Measurements from ENCODE around the gene SLC17A7.
A peak's percentile ranks its signal among the peaks of the same experiment; 100 is the strongest.

SLC17A7 gene

GRCh38 chr19:49427855-49428546 is 13.3 kb downstream of the SLC17A7 start:
- DNase-seq (ENCODE audit: low read depth), result no peak

GRCh38 chr19:49427339-49427738 is 14.0 kb downstream of the SLC17A7 start:
- no peak for DNase-seq (ENCODE audit: low read depth)

GRCh38 chr19:49425922-49426592 is 15.3 kb downstream of the SLC17A7 start:
- no peak for DNase-seq (ENCODE audit: low read depth)

GRCh38 chr19:49425178-49425577 is 16.1 kb downstream of the SLC17A7 start, which contains the start of gene GFY:
TSS of gene GFY (plus strand) at chr19:49425388. CDS start at chr19:49426431, 1,043 bp downstream.
- no peak for DNase-seq (ENCODE audit: low read depth)

DNA sequence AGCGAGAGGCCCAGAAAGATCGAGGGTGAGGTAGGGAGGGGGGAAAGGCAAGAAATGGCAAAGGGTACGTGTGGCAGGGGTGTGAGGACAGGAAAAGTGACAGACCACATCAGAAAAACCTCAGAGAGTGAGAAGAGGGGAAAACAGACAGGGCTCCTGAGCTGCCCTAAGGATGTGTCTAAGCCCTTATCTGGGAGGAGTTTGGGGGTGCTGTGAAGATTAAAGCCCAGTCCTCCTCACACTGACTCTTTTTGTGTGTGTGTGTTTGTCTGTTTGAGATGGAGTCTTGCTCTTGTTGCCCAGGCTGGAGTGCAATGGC is 17.4 kb downstream of the SLC17A7 start:
- DNase-seq (ENCODE audit: low read depth), result no peak

DNA sequence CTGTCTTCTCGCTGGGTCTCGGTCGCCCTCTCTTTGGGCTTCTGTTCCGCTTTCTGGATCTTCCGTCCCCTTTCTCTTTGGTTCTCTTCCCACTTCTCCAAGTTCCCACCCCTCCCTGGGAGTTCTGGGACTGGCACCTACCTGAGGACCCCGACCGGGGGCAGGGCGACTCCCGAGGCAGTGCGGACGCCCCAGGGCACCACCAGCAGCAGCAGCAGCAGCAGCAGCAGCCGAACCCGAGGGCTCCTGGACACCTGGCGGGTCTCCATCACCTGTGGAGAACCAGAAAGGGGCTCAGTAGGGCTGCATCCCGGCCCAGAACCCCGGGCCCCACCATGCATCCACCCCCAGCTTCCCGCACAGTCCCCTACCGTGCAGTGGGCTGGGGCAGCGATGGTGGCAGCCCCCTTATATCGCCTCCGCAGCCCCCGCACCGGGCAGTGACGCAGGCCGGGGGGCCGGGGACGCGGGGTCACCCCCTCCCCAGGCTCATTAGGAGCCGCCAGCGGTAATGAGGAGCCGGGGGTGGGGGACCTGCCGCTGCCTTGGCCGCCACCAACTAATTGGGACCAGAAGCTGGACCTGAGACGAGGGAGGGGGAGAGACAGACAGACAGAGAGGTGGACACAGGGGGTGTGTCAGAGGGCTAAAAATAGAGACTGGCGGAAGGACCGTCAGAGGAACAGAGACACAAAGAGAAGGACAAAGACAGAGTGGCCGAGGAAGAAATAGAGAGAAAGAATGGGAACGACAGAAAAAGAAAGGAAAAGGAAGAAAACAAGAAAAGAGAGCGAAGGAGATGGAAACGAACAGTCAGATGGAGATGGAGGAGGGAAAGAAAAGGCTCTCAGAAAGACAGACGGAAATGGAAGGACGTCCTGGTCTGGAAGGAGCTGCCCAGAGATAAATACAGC is 18.0 kb downstream of the SLC17A7 start, which contains the start of gene PTH2:
Gene PTH2, minus strand, starts transcription at position 371 of the 914 bp plus-strand sequence. Its CDS starts 102 bp downstream, at position 269.
- no peak for DNase-seq (ENCODE audit: low read depth)

DNA sequence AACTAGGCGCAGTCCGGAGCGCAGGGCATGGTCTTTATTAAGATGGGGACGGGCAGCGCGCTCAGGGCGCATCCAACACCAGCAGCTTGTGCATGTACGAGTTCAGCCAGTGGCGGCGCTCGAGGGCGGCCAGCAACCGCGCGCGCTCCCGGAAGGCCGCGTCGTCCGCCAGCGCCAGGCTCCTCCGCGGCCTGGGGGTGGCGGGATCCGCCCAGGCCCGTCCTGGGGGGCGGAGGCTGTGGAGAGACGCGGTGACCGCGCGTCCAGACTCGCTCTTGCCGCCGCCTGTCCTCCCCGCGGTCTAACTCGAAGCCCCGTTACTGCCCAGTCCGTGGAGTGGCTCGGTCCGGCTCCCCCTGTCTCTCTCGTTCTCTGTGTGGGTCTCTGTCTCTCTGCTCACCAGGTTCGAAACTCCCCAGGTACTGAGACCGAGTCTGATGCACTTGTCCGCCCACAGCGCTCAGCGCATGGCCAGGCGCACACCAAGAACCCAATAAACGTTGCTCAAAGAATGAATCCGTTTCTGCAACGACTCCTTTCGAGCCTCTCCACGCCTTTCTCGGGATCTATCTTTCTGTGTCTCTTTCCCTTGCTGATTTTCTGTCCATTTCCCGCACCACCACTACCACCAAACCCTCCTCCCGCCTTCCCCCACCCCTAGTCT is 18.8 kb downstream of the SLC17A7 start:
- no peak for DNase-seq (ENCODE audit: low read depth)

DNA sequence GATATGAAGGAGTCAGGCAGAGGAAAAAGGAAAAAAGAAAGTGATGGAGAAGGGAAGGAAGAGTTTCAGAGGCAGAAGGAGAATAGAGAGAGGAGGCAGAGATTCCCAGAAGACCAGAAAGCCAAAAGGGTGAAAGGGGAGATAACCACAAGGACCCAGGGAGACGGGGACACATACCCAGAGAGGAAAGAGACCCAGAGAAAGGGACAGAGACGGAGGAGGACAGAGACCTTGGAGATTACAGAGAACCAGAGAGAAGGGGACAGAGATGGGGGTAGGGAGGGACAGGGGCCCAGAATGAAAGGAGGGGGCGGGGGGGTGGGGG is 19.5 kb downstream of the SLC17A7 start:
- no peak for DNase-seq (ENCODE audit: low read depth)

- no peak for DNase-seq (ENCODE audit: low read depth)
Measured at GRCh38 chr19:49421039-49421877, 20.1 kb downstream of the SLC17A7 start.

- DNase-seq (ENCODE audit: low read depth), result no peak
Measured at GRCh38 chr19:49420227-49420626, 21.1 kb downstream of the SLC17A7 start.

DNA sequence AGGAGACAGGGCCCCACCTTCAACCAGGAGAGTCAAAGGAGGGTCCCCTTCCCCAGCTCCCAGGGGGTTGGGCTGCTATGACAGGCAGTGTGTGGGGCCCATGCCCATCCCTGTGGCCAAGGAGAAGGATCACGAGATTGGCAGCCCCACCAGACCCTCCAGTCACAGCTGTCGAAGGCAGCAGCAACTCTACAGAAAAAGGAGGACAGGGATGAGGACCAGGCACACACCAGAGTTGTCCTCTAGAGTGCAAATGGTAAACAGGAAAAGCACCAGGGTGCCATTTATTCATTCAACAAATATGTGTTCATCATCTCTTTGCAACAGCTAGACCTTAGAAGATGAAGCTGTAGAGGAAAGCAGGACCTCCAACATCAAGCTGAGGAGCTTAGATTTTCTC is 22.2 kb downstream of the SLC17A7 start:
- no peak for DNase-seq (ENCODE audit: low read depth)

DNA sequence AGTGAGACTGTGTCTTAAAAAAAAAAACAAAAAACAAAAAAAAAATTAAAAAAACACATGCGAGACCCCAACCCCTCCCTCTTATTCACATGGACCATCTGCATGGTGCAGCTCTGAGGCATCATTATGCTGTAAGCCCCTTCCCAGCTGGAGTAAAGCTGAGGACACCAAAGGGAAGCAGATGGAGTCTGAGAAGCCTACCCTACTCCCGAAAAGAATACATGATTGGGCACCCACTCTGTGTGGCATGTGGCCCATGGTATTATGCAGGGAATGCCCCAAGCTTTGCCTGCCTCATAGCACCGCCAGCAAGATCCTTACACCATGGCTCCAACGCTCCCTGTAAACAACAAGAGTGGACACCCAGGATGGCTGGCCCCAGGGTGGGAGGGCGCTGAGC is 22.8 kb downstream of the SLC17A7 start:
- no peak for DNase-seq (ENCODE audit: low read depth)

DNA sequence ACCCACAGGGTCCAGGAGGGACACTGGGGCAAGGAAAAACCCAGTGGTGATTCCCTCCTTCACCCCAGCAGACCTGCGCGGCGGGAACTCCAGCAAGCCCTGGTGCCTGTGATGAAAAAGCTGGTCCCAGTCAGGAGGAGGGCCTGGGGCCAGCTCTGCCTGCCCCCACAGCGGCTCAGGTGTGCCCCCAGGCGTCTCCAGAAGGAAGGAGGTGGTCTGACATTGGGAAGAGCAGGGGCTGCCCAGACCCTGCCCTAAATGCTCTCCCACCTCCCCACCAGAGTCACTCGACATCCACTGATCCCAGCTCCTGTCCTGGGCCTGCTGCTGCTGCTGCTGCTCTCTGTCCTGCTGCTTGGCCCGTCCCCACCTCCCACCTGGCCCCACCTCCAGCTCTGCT is 24.2 kb downstream of the SLC17A7 start:
- no peak for DNase-seq (ENCODE audit: low read depth)

GRCh38 chr19:49415810-49416200 is 25.5 kb downstream of the SLC17A7 start:
- DNase-seq (ENCODE audit: low read depth), result no peak

- peak; percentile 9 for DNase-seq (ENCODE audit: low read depth)
Measured at GRCh38 chr19:49415102-49415809, 26.1 kb downstream of the SLC17A7 start.

DNA sequence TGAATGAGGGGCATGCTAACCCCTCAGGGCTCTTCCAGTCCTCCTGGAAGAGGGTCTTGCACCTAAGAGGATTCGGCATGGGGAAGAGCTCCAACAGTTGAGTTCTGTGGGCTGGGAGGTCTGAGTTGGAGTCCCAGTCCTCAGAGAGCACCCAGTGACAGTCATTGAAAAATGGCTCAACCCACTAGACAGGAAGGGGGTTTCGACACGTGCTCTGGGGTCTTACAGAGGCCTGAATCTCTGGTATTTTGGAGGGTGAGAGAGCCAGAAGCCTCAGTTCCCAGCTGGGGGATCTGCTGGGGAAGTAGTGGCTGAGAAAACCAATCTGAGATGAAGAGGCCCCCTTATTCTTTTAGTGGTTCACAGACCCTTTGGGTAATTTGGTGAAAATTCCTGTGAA is 27.1 kb downstream of the SLC17A7 start:
- no peak for DNase-seq (ENCODE audit: low read depth)

DNA sequence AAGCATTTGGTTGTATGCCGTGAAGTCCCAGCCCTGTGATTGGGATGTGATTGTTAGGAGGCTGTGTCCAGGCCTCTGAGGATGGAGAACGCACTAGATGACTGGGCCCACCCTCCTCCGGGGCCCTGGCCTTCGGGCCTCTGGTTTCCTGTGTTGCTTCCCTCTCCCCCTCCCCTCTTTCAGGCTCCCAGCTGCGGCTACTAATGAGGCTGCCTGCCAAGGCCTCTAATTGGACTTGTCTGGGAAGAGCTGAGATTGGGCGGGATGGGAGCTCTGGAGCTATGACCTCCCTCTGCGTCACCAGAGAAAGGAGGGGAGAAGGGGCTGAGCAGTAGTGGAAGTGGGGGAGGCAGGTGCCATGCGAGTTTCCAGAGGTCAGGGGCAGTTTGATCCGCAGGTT is 28.0 kb downstream of the SLC17A7 start:
- DNase-seq (ENCODE audit: low read depth), result no peak

- no peak for DNase-seq (ENCODE audit: low read depth)
Measured at GRCh38 chr19:49411681-49412326, 29.5 kb downstream of the SLC17A7 start.

GRCh38 chr19:49409441-49410029 is 31.8 kb downstream of the SLC17A7 start:
- no peak for DNase-seq (ENCODE audit: low read depth)

Data from fibroblast of gingiva (primary cell).